Mesendoderm (in vitro differentiated cells): ENCODE data around the gene P2RY2.

Experiments
- DNase-seq: peaks from one replicate; pipeline ENCODE4 v3.0.0; 2013
- H2AK5ac ChIP-seq: 2 replicates; pipeline ENCODE4 v1.6.1; 2013; ENCODE audit warnings: low read length, inconsistent platforms
- H2BK120ac ChIP-seq: 2 replicates; pipeline ENCODE4 v1.6.1; 2013; ENCODE audit warnings: low read depth, mild to moderate bottlenecking, low read length, moderate library complexity, mixed read lengths
- H2BK15ac ChIP-seq: replicated peaks from 2 replicates; pipeline ENCODE4 v1.6.1; 2013; ENCODE audit warnings: low read depth, mild to moderate bottlenecking, moderate library complexity
- H2BK5ac ChIP-seq: 2 replicates; pipeline ENCODE4 v1.6.1; 2013; ENCODE audit warnings: low read length, inconsistent platforms
- H3K18ac ChIP-seq: 2 replicates; pipeline ENCODE4 v1.6.1; 2013; ENCODE audit warnings: mild to moderate bottlenecking, low read length, mixed read lengths
- H3K23ac ChIP-seq: one replicate; pipeline ENCODE4 v1.6.1; 2013; ENCODE audit warnings: low read length
- H3K27ac ChIP-seq: 2 replicates; pipeline ENCODE4 v1.5.1; 2013; ENCODE audit warnings: low read depth, mild to moderate bottlenecking, inconsistent platforms, low read length, moderate library complexity
- H3K27me3 ChIP-seq: 2 replicates; pipeline ENCODE4 v1.6.1; 2013; ENCODE audit warnings: low read length, control low read depth, mild to moderate bottlenecking, inconsistent platforms; ENCODE audit not compliant: insufficient read depth, poor library complexity
- H3K36me3 ChIP-seq: 2 replicates; pipeline ENCODE4 v1.6.1; 2013; ENCODE audit warnings: low read length, inconsistent platforms; ENCODE audit not compliant: control insufficient read depth, insufficient read depth
- H3K4ac ChIP-seq: one replicate; pipeline ENCODE4 v1.6.1; 2013; ENCODE audit warnings: low read depth, mild to moderate bottlenecking, low read length, moderate library complexity
- H3K4me1 ChIP-seq: 2 replicates; pipeline ENCODE4 v1.6.1; 2013; ENCODE audit warnings: low read depth, low read length, inconsistent platforms; ENCODE audit not compliant: control insufficient read depth
- H3K4me2 ChIP-seq: 2 replicates; pipeline ENCODE4 v1.6.1; 2013; ENCODE audit warnings: low read length
- H3K4me3 ChIP-seq: 2 replicates; pipeline ENCODE4 v1.5.1; 2013; ENCODE audit warnings: mild to moderate bottlenecking, low read length
- H3K56ac ChIP-seq: one replicate; pipeline ENCODE4 v1.6.1; 2013; ENCODE audit warnings: low read length
- H3K79me1 ChIP-seq: 2 replicates; pipeline ENCODE4 v1.6.1; 2013; ENCODE audit warnings: low read length, inconsistent platforms
- H3K79me2 ChIP-seq: 2 replicates; pipeline ENCODE4 v1.6.1; 2013; ENCODE audit warnings: mild to moderate bottlenecking, low read length; ENCODE audit not compliant: control insufficient read depth, insufficient read depth
- H3K9ac ChIP-seq: 2 replicates; pipeline ENCODE4 v1.6.1; 2013; ENCODE audit warnings: low read length, inconsistent platforms
- H4K5ac ChIP-seq: one replicate; pipeline ENCODE4 v1.6.1; 2013; ENCODE audit warnings: low read length
- H4K8ac ChIP-seq: one replicate; pipeline ENCODE4 v1.6.1; 2013; ENCODE audit warnings: low read depth, mild to moderate bottlenecking, control low read depth, low read length, moderate library complexity
- WGBS: extraction: QIAGEN DNeasy Blood & Tissue Kit; methylation state at CpG from one replicate; pipeline ENCODE4 v1.1.7; 2013; ENCODE audit warnings: low lambda C conversion rate, missing lambda C conversion rate; ENCODE audit not compliant: insufficient coverage; ENCODE audit errors: extremely low coverage; 5-methylcytosine and 5-hydroxymethylcytosine counted together

Gene P2RY2

DNA sequence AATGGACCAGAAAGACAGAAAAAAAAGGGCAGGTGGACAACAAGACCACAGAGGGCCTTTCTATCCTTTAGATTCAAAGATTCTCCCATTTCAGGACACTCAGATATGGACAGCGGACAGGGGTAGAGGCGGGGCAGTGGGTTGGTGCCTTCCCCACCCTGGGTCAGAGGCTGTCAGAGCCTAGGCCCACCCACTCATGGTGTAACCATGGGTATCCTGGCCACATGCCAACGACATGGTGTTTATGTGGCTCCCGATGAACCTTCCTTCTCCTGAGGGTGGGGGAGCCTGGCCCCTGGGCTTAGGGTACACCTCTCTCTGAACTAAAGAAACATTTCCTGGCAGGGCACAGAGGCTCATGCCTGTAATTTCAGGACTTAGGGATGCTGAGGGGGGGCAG is 14.3 kb upstream of the P2RY2 start:
- Histone ChIP-seq H3K36me3 (no peaks in the 10 kb centered on the region), H3K79me2 (no peaks in the 10 kb centered on the region), H3K9ac (no peak overlapping the region), H3K23ac (no peak overlapping the region), H3K4ac (no peak overlapping the region), H3K79me1 (no peaks in the 10 kb centered on the region), H3K4me1 (peaks cover 8% of the 10 kb centered on the region), H4K5ac (no peak overlapping the region), H3K56ac (no peak overlapping the region), H3K27ac (no peak overlapping the region), H3K27me3 (no peaks in the 10 kb centered on the region), H4K8ac (no peak overlapping the region), H2BK120ac (no peak overlapping the region), H2BK5ac (no peak overlapping the region), H2AK5ac (no peak overlapping the region), H3K4me2 (no peak overlapping the region), H3K4me3 (no peak overlapping the region), H3K18ac (no peak overlapping the region), H2BK15ac (no peak overlapping the region)
- WGBS: no CpG with 5 or more reads among the region's 4 CpGs
- DNase-seq: no peak

DNA sequence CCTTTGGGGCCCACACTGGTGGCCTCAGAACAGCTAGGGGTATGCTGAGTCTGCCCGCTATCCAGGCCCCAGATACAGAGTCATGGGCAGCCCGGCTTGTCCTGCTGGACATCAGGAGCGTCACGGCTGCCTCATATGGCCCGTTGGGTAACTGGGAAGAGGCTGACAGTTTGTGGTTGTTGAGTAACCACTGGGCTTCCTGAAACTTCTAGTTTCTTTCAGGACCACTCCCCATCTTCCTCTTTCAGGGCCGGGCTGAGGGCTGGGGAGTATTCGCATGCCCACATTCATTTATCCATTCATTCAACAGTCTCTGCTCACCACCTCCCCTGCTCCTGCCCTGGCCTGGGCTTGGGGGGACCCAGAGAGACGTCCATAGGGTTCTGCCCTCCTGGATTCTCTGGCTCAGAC is 13.4 kb upstream of the P2RY2 start:
- H3K79me1 ChIP-seq: no peaks in the 10 kb centered on the region
- H2AK5ac ChIP-seq: no peak overlapping the region
- no peak overlapping the region for H4K5ac ChIP-seq
- no peak overlapping the region for H3K4me2 ChIP-seq
- no peak overlapping the region for H3K9ac ChIP-seq
- no peak overlapping the region for H3K4me3 ChIP-seq
- no peaks in the 10 kb centered on the region for H3K79me2 ChIP-seq
- no peak overlapping the region for H2BK5ac ChIP-seq
- no peak overlapping the region for H3K4ac ChIP-seq
- no peak overlapping the region for H3K27ac ChIP-seq
- H2BK15ac ChIP-seq: no peak overlapping the region
- H3K56ac ChIP-seq: no peak overlapping the region
- no peaks in the 10 kb centered on the region for H3K27me3 ChIP-seq
- no peak overlapping the region for H3K23ac ChIP-seq
- no peak overlapping the region for H3K18ac ChIP-seq
- no peak for DNase-seq
- H3K4me1 ChIP-seq: peaks cover 7% of the 10 kb centered on the region
- H2BK120ac ChIP-seq: no peak overlapping the region
- H4K8ac ChIP-seq: no peak overlapping the region
- H3K36me3 ChIP-seq: no peaks in the 10 kb centered on the region
- no CpG with 5 or more reads among the region's 8 CpGs for WGBS

DNA sequence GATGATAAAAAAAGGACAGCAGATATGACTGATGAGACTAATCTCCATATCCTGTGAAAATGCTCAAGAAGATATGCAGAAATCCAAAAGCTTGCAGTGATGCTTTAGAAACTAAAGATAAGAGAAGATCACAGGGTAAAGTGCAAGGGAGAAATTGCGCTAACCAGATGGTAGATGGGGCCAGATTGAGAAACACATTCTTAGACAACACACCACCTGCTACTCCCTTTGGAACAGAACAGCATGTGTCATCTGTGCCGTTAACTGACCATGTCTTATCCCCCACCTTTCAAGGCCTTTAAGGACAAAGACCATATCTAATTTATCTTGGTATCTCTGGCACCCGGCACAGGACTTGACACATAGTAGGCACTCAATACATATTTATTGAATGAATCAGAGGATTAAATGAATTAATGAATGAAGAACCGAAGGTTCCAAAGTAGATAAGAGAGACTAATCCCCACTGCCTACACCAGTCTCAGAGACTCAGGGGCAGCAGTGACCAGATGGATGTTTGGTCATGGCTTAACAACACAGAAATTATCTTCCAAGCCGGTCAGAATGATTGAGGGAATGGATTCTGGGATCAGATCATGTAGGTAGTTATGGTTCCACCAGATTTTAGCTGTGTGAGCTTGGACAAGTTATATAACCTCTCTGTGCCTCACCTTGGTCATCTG is 12.3 kb upstream of the P2RY2 start:
- Histone ChIP-seq H3K79me1 (no peaks in the 10 kb centered on the region), H3K4ac (no peak overlapping the region), H4K5ac (no peak overlapping the region), H2AK5ac (no peak overlapping the region), H2BK5ac (no peak overlapping the region), H3K27ac (no peak overlapping the region), H3K56ac (no peak overlapping the region), H3K4me2 (no peak overlapping the region), H3K4me3 (no peak overlapping the region), H3K18ac (no peak overlapping the region), H3K27me3 (no peaks in the 10 kb centered on the region), H3K36me3 (no peaks in the 10 kb centered on the region), H3K4me1 (peaks cover 2% of the 10 kb centered on the region), H3K9ac (no peak overlapping the region), H4K8ac (no peak overlapping the region), H3K23ac (no peak overlapping the region), H3K79me2 (no peaks in the 10 kb centered on the region), H2BK120ac (no peak overlapping the region), H2BK15ac (no peak overlapping the region)
- WGBS: no CpG with 5 or more reads among the region's 5 CpGs
- DNase-seq: no peak

DNA sequence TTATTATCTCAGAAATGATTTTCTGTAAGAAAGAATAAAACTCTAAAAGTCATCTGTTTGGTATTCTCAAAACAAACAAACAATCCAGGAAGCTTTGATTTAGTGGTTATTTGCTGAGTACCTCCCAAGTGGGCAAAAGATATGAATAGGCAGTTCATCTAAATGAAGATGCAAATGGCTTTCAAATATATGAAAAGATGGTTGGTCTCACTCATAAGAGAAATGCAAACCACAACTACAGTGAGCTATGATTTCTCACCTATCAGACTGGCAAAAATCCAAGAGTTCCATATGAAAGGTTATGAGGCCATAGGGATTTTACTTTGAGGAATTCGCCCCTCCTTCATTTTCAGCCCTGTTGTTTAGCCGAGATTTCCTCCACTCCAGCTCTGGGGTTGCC is 11.3 kb upstream of the P2RY2 start:
- Histone ChIP-seq H2AK5ac (no peak overlapping the region), H3K56ac (no peak overlapping the region), H3K79me1 (no peaks in the 10 kb centered on the region), H4K8ac (no peak overlapping the region), H3K36me3 (no peaks in the 10 kb centered on the region), H3K4ac (no peak overlapping the region), H3K9ac (no peak overlapping the region), H3K4me3 (no peak overlapping the region), H3K27ac (no peak overlapping the region), H3K4me1 (no peaks in the 10 kb centered on the region), H3K79me2 (no peaks in the 10 kb centered on the region), H2BK15ac (no peak overlapping the region), H3K4me2 (no peak overlapping the region), H3K27me3 (no peaks in the 10 kb centered on the region), H2BK120ac (no peak overlapping the region), H3K18ac (no peak overlapping the region), H4K5ac (no peak overlapping the region), H2BK5ac (no peak overlapping the region), H3K23ac (no peak overlapping the region)
- DNase-seq: no peak
- no CpG with 5 or more reads among the region's 2 CpGs for WGBS

DNA sequence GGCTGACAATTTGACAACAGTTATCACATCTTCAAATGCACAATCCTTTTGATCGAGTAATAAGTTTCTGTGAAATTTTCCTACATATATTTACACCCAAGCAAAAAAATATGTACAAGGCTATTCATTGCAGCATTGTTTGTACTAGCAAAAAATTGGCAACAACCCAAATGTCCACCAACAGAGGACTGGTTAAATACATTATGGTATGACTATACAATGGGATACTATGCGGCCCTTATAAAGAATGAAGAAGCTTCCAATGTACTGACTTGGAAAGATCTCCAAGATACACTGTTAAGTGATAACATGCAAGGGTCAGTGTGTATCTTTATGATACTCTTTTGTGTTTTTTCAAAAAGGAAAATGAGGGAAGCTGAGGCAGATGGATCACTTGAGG is 8.2 kb upstream of the P2RY2 start:
- no CpG with 5 or more reads among the region's 2 CpGs for WGBS

More for the DNA sequence above, 8.2 kb upstream of the P2RY2 start:
- Histone ChIP-seq H3K4me2 (no peak overlapping the region), H4K5ac (no peak overlapping the region), H3K79me1 (no peaks in the 10 kb centered on the region), H2AK5ac (no peak overlapping the region), H3K79me2 (no peaks in the 10 kb centered on the region), H3K4me1 (no peaks in the 10 kb centered on the region), H3K18ac (no peak overlapping the region), H3K36me3 (no peaks in the 10 kb centered on the region), H3K56ac (no peak overlapping the region), H3K27me3 (no peaks in the 10 kb centered on the region), H3K27ac (no peak overlapping the region), H3K9ac (no peak overlapping the region), H2BK5ac (no peak overlapping the region), H4K8ac (no peak overlapping the region), H3K4ac (no peak overlapping the region), H2BK15ac (no peak overlapping the region), H3K4me3 (no peak overlapping the region), H3K23ac (no peak overlapping the region), H2BK120ac (no peak overlapping the region)
- DNase-seq: no peak
